Measurements from ENCODE around the gene PLCH1. TPM values are rescaled to one million over a fixed set of nuclear protein-coding genes. Genes with fewer than 3 reads are reported as not detected.

Gene PLCH1
- total RNA-seq, 1 donor from 2014 or later: 3.1 TPM

- H3K4me3 ChIP-seq (ENCODE audit: low read depth, low read length): no peak overlapping the region
- DNase-seq (ENCODE audit: low read depth): no peak
- TF ChIP-seq, protein P1, sequence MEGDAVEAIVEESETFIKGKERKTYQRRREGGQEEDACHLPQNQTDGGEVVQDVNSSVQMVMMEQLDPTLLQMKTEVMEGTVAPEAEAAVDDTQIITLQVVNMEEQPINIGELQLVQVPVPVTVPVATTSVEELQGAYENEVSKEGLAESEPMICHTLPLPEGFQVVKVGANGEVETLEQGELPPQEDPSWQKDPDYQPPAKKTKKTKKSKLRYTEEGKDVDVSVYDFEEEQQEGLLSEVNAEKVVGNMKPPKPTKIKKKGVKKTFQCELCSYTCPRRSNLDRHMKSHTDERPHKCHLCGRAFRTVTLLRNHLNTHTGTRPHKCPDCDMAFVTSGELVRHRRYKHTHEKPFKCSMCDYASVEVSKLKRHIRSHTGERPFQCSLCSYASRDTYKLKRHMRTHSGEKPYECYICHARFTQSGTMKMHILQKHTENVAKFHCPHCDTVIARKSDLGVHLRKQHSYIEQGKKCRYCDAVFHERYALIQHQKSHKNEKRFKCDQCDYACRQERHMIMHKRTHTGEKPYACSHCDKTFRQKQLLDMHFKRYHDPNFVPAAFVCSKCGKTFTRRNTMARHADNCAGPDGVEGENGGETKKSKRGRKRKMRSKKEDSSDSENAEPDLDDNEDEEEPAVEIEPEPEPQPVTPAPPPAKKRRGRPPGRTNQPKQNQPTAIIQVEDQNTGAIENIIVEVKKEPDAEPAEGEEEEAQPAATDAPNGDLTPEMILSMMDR (conservative IDR thresholded peaks at IDR 0.05; ENCODE audit: low read depth, low read length): no peak
These were observed 321.1 kb downstream of the PLCH1 start for GRCh38 chr3:155423526-155424322.

GRCh38 chr3:155420881-155421486 lies 323.9 kb downstream of the PLCH1 start:
- no peak for DNase-seq (ENCODE audit: low read depth)
- no peak overlapping the region for H3K4me3 ChIP-seq (ENCODE audit: low read depth, low read length)
- TF ChIP-seq, protein P1 (conservative IDR thresholded peaks at IDR 0.05; ENCODE audit: low read depth, low read length): no peak

DNA sequence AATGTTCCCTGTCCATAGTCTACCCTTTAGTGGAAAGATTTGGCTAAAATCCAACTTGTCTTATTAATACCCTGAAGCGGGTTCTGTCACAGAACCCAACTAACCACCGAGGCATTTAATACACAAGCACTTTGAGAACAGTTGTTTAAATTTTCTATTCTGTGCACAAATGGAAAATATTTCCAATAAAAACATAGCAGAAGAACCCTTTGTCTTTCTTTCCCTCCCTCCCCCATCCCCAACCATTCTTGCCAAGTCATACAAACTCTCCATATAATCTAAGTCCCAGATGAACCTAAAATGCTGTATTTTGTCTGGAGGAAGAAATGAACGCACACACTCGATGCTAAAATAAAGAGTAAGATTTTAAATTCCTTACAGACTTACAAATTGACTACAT lies 324.5 kb downstream of the PLCH1 start:
- DNase-seq (ENCODE audit: low read depth): no peak
- TF ChIP-seq, protein P1 (conservative IDR thresholded peaks at IDR 0.05; ENCODE audit: low read depth, low read length): no peak
- no peak overlapping the region for H3K4me3 ChIP-seq (ENCODE audit: low read depth, low read length)

GRCh38 chr3:155418407-155418806 lies 326.5 kb downstream of the PLCH1 start:
- no peak overlapping the region for H3K4me3 ChIP-seq (ENCODE audit: low read depth, low read length)
- DNase-seq (ENCODE audit: low read depth): no peak
- TF ChIP-seq, protein P1 (conservative IDR thresholded peaks at IDR 0.05; ENCODE audit: low read depth, low read length): no peak

DNA sequence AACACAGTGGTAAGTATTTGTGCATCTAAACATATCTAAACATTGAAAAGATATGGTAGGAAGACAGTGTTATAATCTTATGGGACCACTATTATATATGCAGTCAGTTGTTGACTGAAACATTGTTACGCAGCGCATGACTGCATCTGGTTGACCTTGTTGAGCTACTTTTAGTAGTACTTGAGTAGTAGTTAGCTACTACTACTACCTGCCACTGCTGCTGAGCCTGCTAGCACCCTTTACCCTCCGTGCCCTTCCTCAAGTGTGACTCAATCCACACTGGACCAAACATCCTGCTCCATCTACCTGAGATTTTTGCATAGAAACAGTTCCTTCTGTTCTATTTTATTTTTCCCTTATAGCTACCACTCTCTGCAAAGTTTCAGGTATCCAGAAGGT lies 327.8 kb downstream of the PLCH1 start:
- no peak overlapping the region for H3K4me3 ChIP-seq (ENCODE audit: low read depth, low read length)
- TF ChIP-seq, protein P1 (conservative IDR thresholded peaks at IDR 0.05; ENCODE audit: low read depth, low read length): no peak
- no peak for DNase-seq (ENCODE audit: low read depth)

DNA sequence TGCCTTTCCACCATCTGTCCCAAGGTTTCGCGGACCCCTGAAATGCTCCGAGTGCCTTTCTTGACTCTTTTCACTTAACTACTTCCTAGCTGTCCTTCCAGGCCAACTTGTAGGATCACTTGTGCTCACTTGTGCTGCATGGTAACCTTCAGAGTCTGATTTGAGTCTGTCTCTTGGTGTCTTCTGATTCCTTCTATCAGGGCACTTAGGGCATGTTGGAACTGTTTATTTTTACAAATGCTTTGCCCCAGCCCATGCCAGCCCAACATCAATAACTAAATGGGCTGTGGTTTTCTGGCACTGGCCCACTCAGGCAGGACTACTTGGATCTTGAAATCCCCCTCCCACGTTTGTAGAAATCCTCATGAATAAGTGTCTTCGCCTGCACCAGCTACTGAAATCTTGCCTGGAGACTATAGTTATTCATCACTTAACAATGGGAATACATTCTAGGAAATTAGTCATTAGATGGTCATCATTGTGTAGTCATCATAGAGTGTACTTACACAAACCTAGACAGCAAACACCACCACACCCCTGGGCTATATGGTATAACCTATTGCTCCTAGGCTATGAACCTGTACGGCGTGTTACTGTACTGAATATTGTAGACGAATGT lies 328.3 kb downstream of the PLCH1 start:
- no peak for DNase-seq (ENCODE audit: low read depth)
- TF ChIP-seq, protein P1 (conservative IDR thresholded peaks at IDR 0.05; ENCODE audit: low read depth, low read length): no peak
- H3K4me3 ChIP-seq (ENCODE audit: low read depth, low read length): no peak overlapping the region
